ENCODE measurements around the gene TRANK1.

TRANK1 gene

GRCh38 chr3:36786921-36787890 lies 157.6 kb downstream of the TRANK1 start:
- Histone ChIP-seq H3K27me3 (ENCODE audit: control insufficient read depth, insufficient read depth, low read length) (no peaks in the 10 kb centered on the region), H3K27ac (no peak overlapping the region), H3K79me2 (no peaks in the 10 kb centered on the region), H3K4me1 (no peaks in the 10 kb centered on the region), H2AFZ (no peak overlapping the region), H3K36me3 (ENCODE audit: control insufficient read depth, insufficient read depth, low read length) (no peaks in the 10 kb centered on the region), H3K9ac (no peak overlapping the region), H3K4me2 (ENCODE audit: low read length) (no peak overlapping the region), H3K4me3 (ENCODE audit: low read depth, low read length) (no peak overlapping the region), H3K9me3 (ENCODE audit: control insufficient read depth, low read length) (no peaks in the 10 kb centered on the region)
- TF ChIP-seq CTCF (IDR thresholded peaks at IDR 0.05) = no peak

GRCh38 chr3:36784138-36784635 lies 160.7 kb downstream of the TRANK1 start:
- Histone ChIP-seq H3K4me1 (no peaks in the 10 kb centered on the region), H3K27me3 (ENCODE audit: control insufficient read depth, insufficient read depth, low read length) (no peaks in the 10 kb centered on the region), H3K27ac (peak overlapping the region; percentile 8), H3K36me3 (ENCODE audit: control insufficient read depth, insufficient read depth, low read length) (no peaks in the 10 kb centered on the region), H3K9ac (no peak overlapping the region), H3K4me2 (ENCODE audit: low read length) (no peak overlapping the region), H3K9me3 (ENCODE audit: control insufficient read depth, low read length) (no peaks in the 10 kb centered on the region), H3K4me3 (ENCODE audit: low read depth, low read length) (no peak overlapping the region), H2AFZ (no peak overlapping the region), H3K79me2 (no peaks in the 10 kb centered on the region)
- TF ChIP-seq CTCF (IDR thresholded peaks at IDR 0.05) = no peak

GRCh38 chr3:36777424-36778218 lies 167.2 kb downstream of the TRANK1 start:
- no peak overlapping the region for H3K27ac ChIP-seq
- H3K36me3 ChIP-seq (ENCODE audit: control insufficient read depth, insufficient read depth, low read length) = no peaks in the 10 kb centered on the region
- no peaks in the 10 kb centered on the region for H3K9me3 ChIP-seq (ENCODE audit: control insufficient read depth, low read length)
- no peaks in the 10 kb centered on the region for H3K27me3 ChIP-seq (ENCODE audit: control insufficient read depth, insufficient read depth, low read length)
- no peak overlapping the region for H3K9ac ChIP-seq
- TF ChIP-seq CTCF (IDR thresholded peaks at IDR 0.05) = no peak
- H2AFZ ChIP-seq = no peak overlapping the region
- H3K4me1 ChIP-seq = peaks cover 6% of the 10 kb centered on the region
- H3K79me2 ChIP-seq = no peaks in the 10 kb centered on the region
- no peak overlapping the region for H3K4me2 ChIP-seq (ENCODE audit: low read length)
- no peak overlapping the region for H3K4me3 ChIP-seq (ENCODE audit: low read depth, low read length)
